ENCODE data around the gene PROZ.

The PROZ gene

GRCh38 chr13:113208421-113209335 is 50.2 kb downstream of the PROZ start, which contains the start of gene PCID2 (continued):
- TF ChIP-seq ZNF223 (tag by site-specific recombination; IDR thresholded peaks at IDR 0.05) (peak; percentile 54; the same call in 1 of the 2 replicates), ZFP41 (tag by site-specific recombination; IDR thresholded peaks at IDR 0.05; ENCODE audit: borderline replicate concordance) (peak; percentile 87; the same call in 1 of the 2 replicates), ZNF24 (tag by site-specific recombination; IDR thresholded peaks at IDR 0.05) (peak; percentile 92), ZNF221 (tag by site-specific recombination; IDR thresholded peaks at IDR 0.05; ENCODE audit: borderline replicate concordance) (no peak), ZNF629 (tag by site-specific recombination; IDR thresholded peaks at IDR 0.05) (peak; percentile 89), ZNF549 (tag by site-specific recombination; IDR thresholded peaks at IDR 0.05) (no peak), IKZF3 (tag by site-specific recombination; IDR thresholded peaks at IDR 0.05) (peak; percentile 61), ZBTB49 (tag by site-specific recombination; IDR thresholded peaks at IDR 0.05; ENCODE audit: low read depth) (no peak), GLIS1 (tag by site-specific recombination; IDR thresholded peaks at IDR 0.05) (peak; percentile 39; the same call in 1 of the 2 replicates), ZNF785 (tag by site-specific recombination; IDR thresholded peaks at IDR 0.05) (peak; percentile 57; the same call in 1 of the 2 replicates), HOXA7 (CRISPR knock-in tag; IDR thresholded peaks at IDR 0.05; ENCODE audit: borderline replicate concordance) (no peak), ZNF610 (tag by site-specific recombination; IDR thresholded peaks at IDR 0.05; ENCODE audit: borderline replicate concordance) (peak; percentile 100), ZNF473 (tag by site-specific recombination; IDR thresholded peaks at IDR 0.05) (no peak), ZNF148 (tag by site-specific recombination; IDR thresholded peaks at IDR 0.05; ENCODE audit: borderline replicate concordance) (no peak), TRIM28 (IDR thresholded peaks at IDR 0.05; ENCODE audit: borderline replicate concordance, low read length) (no peak), ZBTB20 (tag by site-specific recombination; IDR thresholded peaks at IDR 0.05) (peak; percentile 91), SP3 (tag by site-specific recombination; IDR thresholded peaks at IDR 0.05) (peak; percentile 82), SCRT1 (tag by site-specific recombination; IDR thresholded peaks at IDR 0.05; ENCODE audit: borderline replicate concordance) (peak; percentile 83), ZNF121 (tag by site-specific recombination; IDR thresholded peaks at IDR 0.05) (peak; percentile 92), ZNF404 (tag by site-specific recombination; IDR thresholded peaks at IDR 0.05) (no peak), ZNF76 (tag by site-specific recombination; IDR thresholded peaks at IDR 0.05; ENCODE audit: borderline replicate concordance, low read depth) (peak; percentile 87), WT1 (tag by site-specific recombination; IDR thresholded peaks at IDR 0.05) (no peak), ZNF175 (tag by site-specific recombination; IDR thresholded peaks at IDR 0.05) (no peak), KLF17 (tag by site-specific recombination; IDR thresholded peaks at IDR 0.05) (peak; percentile 99), AEBP2 (tag by site-specific recombination; IDR thresholded peaks at IDR 0.05; ENCODE audit: borderline replicate concordance) (0 out of 2 replicates have a peak, but pooled peaks have one; percentile 37), ZNF341 (tag by site-specific recombination; IDR thresholded peaks at IDR 0.05; ENCODE audit: low read depth) (peak; percentile 30; the same call in 1 of the 2 replicates), ZNF16 (tag by site-specific recombination; IDR thresholded peaks at IDR 0.05; ENCODE audit: low read depth) (no peak), ZNF658 (tag by site-specific recombination; IDR thresholded peaks at IDR 0.05) (no peak), SALL2 (tag by site-specific recombination; IDR thresholded peaks at IDR 0.05; ENCODE audit: borderline replicate concordance) (no peak)
